H1 (cell line): ENCODE results near the gene VSNL1. TPM values are rescaled to one million over a fixed set of nuclear protein-coding genes. Genes with fewer than 3 reads are reported as not detected.

Experiments
- CTCF ChIA-PET: fragments of 300-600 bp; sonication (Branson Sonifier 250); formaldehyde crosslinking; loops from one replicate; lab custom pipeline; 2021; ENCODE audit not compliant: partially characterized antibody; lab: Charles Lee
- POLR2A ChIA-PET: fragments of 300-600 bp; sonication (Branson Sonifier 250); formaldehyde crosslinking; loops from one replicate; lab custom pipeline; 2021; ENCODE audit warnings: inconsistent platforms; ENCODE audit not compliant: partially characterized antibody; lab: Charles Lee
- DNase-seq, 2 experiments: peaks; one replicate each; pipeline versions ENCODE4 v3.0.0 to v3.0.0-alpha.2; 2010 to 2022; ENCODE audit warnings: low spot score in 2 of 2, low read depth in 1 of 2, mixed read lengths in 1 of 2
- FAIRE-seq: peaks from 2 replicates; lab custom pipeline; 2011; peaks lifted over from hg19 to GRCh38; lab: Jason Lieb, UNC
- H2AFZ ChIP-seq: 2 replicates; pipeline ENCODE4 v1.8.1; 2012; ENCODE audit warnings: low read length, inconsistent platforms
- H2AK5ac ChIP-seq: 2 replicates; pipeline ENCODE4 v1.6.1; 2013; ENCODE audit warnings: low read depth, low read length
- H2BK120ac ChIP-seq: replicated peaks from 2 replicates; pipeline ENCODE3; 2013; ENCODE audit warnings: low read depth, low read length, inconsistent platforms
- H2BK12ac ChIP-seq: 2 replicates; pipeline ENCODE4 v1.6.1; 2013; ENCODE audit warnings: low read depth, low read length
- H2BK15ac ChIP-seq: 2 replicates; pipeline ENCODE4 v1.6.1; 2013; ENCODE audit warnings: low read length
- H2BK20ac ChIP-seq: 2 replicates; pipeline ENCODE4 v1.6.1; 2013; ENCODE audit warnings: low read length
- H2BK5ac ChIP-seq: 2 replicates; pipeline ENCODE4 v1.6.1; 2013; ENCODE audit warnings: low read depth, low read length
- H3K14ac ChIP-seq: 2 replicates; pipeline ENCODE4 v1.6.1; 2013; ENCODE audit warnings: inconsistent platforms; ENCODE audit not compliant: insufficient read length
- H3K18ac ChIP-seq: 2 replicates; pipeline ENCODE4 v1.6.1; 2013; ENCODE audit warnings: low read length; ENCODE audit errors: extremely low read depth
- H3K23ac ChIP-seq: 2 replicates; pipeline ENCODE4 v1.6.1; 2013; ENCODE audit warnings: inconsistent platforms; ENCODE audit not compliant: insufficient read length
- H3K23me2 ChIP-seq: 2 replicates; pipeline ENCODE4 v1.6.1; 2013; ENCODE audit warnings: low read depth, low read length
- H3K27ac ChIP-seq: 2 replicates; pipeline ENCODE4 v1.6.1; 2011; ENCODE audit warnings: low read depth, low read length, inconsistent platforms
- H3K27me3 ChIP-seq, 4 experiments: replicated peaks in 1 of 4; 1 replicate in 1 of 4; 2 replicates in 3 of 4; pipeline versions ENCODE4 v1.6.1 to v1.8.1; 2011 to 2013; ENCODE audit warnings: low read length in 3 of 4, mild to moderate bottlenecking in 3 of 4, inconsistent platforms in 2 of 4, mixed read lengths in 2 of 4, moderate library complexity in 1 of 4; ENCODE audit not compliant: control insufficient read depth in 3 of 4, insufficient read depth in 3 of 4; ENCODE audit errors: extremely low read depth in 1 of 4
- H3K36me3 ChIP-seq, 4 experiments: 2 replicates each; pipeline versions ENCODE4 v1.6.1 to v1.8.1; 2011 to 2013; ENCODE audit warnings: mild to moderate bottlenecking in 4 of 4, low read length in 3 of 4, moderate library complexity in 2 of 4, control low read depth in 1 of 4, inconsistent platforms in 1 of 4; ENCODE audit not compliant: insufficient read depth in 4 of 4, control insufficient read depth in 2 of 4
- H3K4ac ChIP-seq: replicated peaks from 2 replicates; pipeline ENCODE3; 2013; ENCODE audit warnings: low read length, low read depth, mixed read lengths, inconsistent platforms; ENCODE audit not compliant: insufficient read length
- H3K4me1 ChIP-seq, 4 experiments: replicated peaks in 1 of 4; 1 replicate in 1 of 4; 2 replicates in 3 of 4; pipeline versions ENCODE4 v1.6.1 to v1.8.1; 2011 to 2013; ENCODE audit warnings: low read length in 3 of 4, inconsistent platforms in 2 of 4, mixed read lengths in 1 of 4; ENCODE audit not compliant: insufficient read depth in 4 of 4, control insufficient read depth in 3 of 4
- H3K4me2 ChIP-seq, 2 experiments: 2 replicates each; pipeline versions ENCODE4 v1.6.1 to v1.8.1; 2011 to 2013; ENCODE audit warnings: low read depth in 2 of 2, low read length in 2 of 2, control low read depth in 1 of 2, inconsistent platforms in 1 of 2, mild to moderate bottlenecking in 1 of 2; ENCODE audit not compliant: insufficient read depth in 1 of 2
- H3K4me3 ChIP-seq, 4 experiments: fragments of 200-600, 300-600 bp in 1 of 4; sonication (generic), shearing (Covaris generic), sonication (Bioruptor Twin) in 1 of 4; 2 replicates each; pipeline versions ENCODE4 v1.5.1 to v1.8.1; 2011 to 2016; ENCODE audit warnings: low read length in 4 of 4, low read depth in 3 of 4, control low read depth in 2 of 4, inconsistent platforms in 2 of 4, mild to moderate bottlenecking in 2 of 4, mixed read lengths in 1 of 4, moderate library complexity in 1 of 4; ENCODE audit not compliant: insufficient read depth in 2 of 4; ENCODE audit errors: extremely low read depth in 1 of 4
- H3K56ac ChIP-seq: replicated peaks from 2 replicates; pipeline ENCODE3; 2013; ENCODE audit warnings: low read depth, mild to moderate bottlenecking, mixed read lengths, low read length, inconsistent platforms; ENCODE audit not compliant: insufficient read length
- H3K79me1 ChIP-seq: 2 replicates; pipeline ENCODE4 v1.6.1; 2013; ENCODE audit warnings: low read depth, low read length, control low read depth
- H3K79me2 ChIP-seq, 2 experiments: 2 replicates each; pipeline versions ENCODE4 v1.6.1 to v1.8.1; 2012 to 2013; ENCODE audit warnings: low read length in 2 of 2, mild to moderate bottlenecking in 2 of 2, inconsistent platforms in 1 of 2; ENCODE audit not compliant: insufficient read depth in 2 of 2, control insufficient read depth in 1 of 2
- H3K9ac ChIP-seq, 4 experiments: replicated peaks in 1 of 4; 1 replicate in 1 of 4; 2 replicates in 3 of 4; pipeline versions ENCODE4 v1.6.1 to v1.8.1; 2011 to 2013; ENCODE audit warnings: low read depth in 3 of 4, low read length in 3 of 4, control low read depth in 2 of 4, mild to moderate bottlenecking in 2 of 4, moderate library complexity in 2 of 4, inconsistent platforms in 1 of 4; ENCODE audit errors: extremely low read depth in 1 of 4
- H3K9me3 ChIP-seq, 2 experiments: 2 replicates each; pipeline versions ENCODE4 v1.6.1 to v1.8.1; 2012 to 2013; ENCODE audit warnings: mild to moderate bottlenecking in 2 of 2, moderate library complexity in 2 of 2, control low read depth in 1 of 2, inconsistent platforms in 1 of 2, low read depth in 1 of 2, low read length in 1 of 2, mixed read lengths in 1 of 2; ENCODE audit not compliant: insufficient read depth in 2 of 2
- H4K20me1 ChIP-seq, 2 experiments: replicated peaks in 1 of 2; 2 replicates each; pipeline versions ENCODE3 to v1.8.1; 2011 to 2013; ENCODE audit warnings: inconsistent platforms in 2 of 2, low read length in 2 of 2, mild to moderate bottlenecking in 1 of 2; ENCODE audit not compliant: insufficient read depth in 2 of 2, control insufficient read depth in 1 of 2
- H4K5ac ChIP-seq: 2 replicates; pipeline ENCODE4 v1.6.1; 2013; ENCODE audit warnings: low read length, low read depth, mixed read lengths, inconsistent platforms; ENCODE audit not compliant: insufficient read length
- H4K8ac ChIP-seq: 2 replicates; pipeline ENCODE4 v1.8.0; 2013; ENCODE audit warnings: mild to moderate bottlenecking, moderate library complexity, low read length, inconsistent platforms; ENCODE audit not compliant: insufficient read depth; ENCODE audit errors: extremely low read depth
- H4K91ac ChIP-seq: replicated peaks from 2 replicates; pipeline ENCODE3; 2013; ENCODE audit warnings: low read length, mixed read lengths, inconsistent platforms; ENCODE audit not compliant: insufficient read length
- MAFK ChIP-seq: IDR thresholded peaks from 2 replicates; pipeline ENCODE4 v1.6.1; 2012; ENCODE audit warnings: low read depth, mild to moderate bottlenecking, improper control_type of control experiment, low read length
- TAF7 ChIP-seq: optimal IDR thresholded peaks from 2 replicates; pipeline ENCODE3; 2011; ENCODE audit warnings: low read depth, mild to moderate bottlenecking, inconsistent platforms, low read length, moderate library complexity, borderline replicate concordance
- TBP ChIP-seq: IDR thresholded peaks from 2 replicates; pipeline ENCODE4 v1.6.1; 2011; ENCODE audit warnings: low read depth, low read length, improper control_type of control experiment
- YY1 ChIP-seq: IDR thresholded peaks from 2 replicates; pipeline ENCODE4 v1.6.1; 2011; ENCODE audit warnings: low read depth, mild to moderate bottlenecking, low read length
- WGBS, 2 experiments: shearing (Covaris generic) in 1 of 2; methylation state at CpG; one replicate each; pipeline versions ENCODE4 v1.1.6 to v1.1.7; 2013 to 2015; ENCODE audit warnings: low lambda C conversion rate in 2 of 2, mixed read lengths in 2 of 2, inconsistent platforms in 1 of 2, low coverage in 1 of 2, missing lambda C conversion rate in 1 of 2; ENCODE audit not compliant: insufficient replicate concordance in 2 of 2, insufficient coverage in 1 of 2, insufficient read length in 1 of 2; ENCODE audit errors: extremely low coverage in 1 of 2, missing lambda C conversion rate in 1 of 2; 5-methylcytosine and 5-hydroxymethylcytosine counted together
- polyA plus RNA-seq, 7 experiments: library from polyadenylated mRNA; depleted of rRNA in 3 of 7; stranded (reverse) in 5 of 7; unstranded in 2 of 7; fragments of >200 nt in 5 of 7; fragments of 200-250 nt in 2 of 7; gene quantifications; 1 replicate in 5 of 7; 2 replicates in 1 of 7; 4 replicates in 1 of 7; pipeline versions ENCODE4 v1.2.1 to v1.2.3, GENCODE V29; 2011 to 2013; ENCODE audit warnings: missing spikeins in 2 of 7, mixed read lengths in 2 of 7
- total RNA-seq: library from RNA; stranded (reverse); fragmentation: NEBNext Ultra II Directional; extraction: Animal tissue kit (Norgen Biotek cat#: 25700); gene quantifications from 2 replicates; pipeline ENCODE4 v1.2.1, GENCODE V29; 2021
- TF ChIP-seq, protein P1 (sequence below): IDR thresholded peaks from 2 replicates; pipeline ENCODE4 v1.6.1; 2011; ENCODE audit warnings: low read length, improper control_type of control experiment
- TF ChIP-seq, protein P2 (sequence below): IDR thresholded peaks from 2 replicates; pipeline ENCODE4 v1.6.1; 2012; ENCODE audit warnings: inconsistent platforms

VSNL1 gene
- total and polyA plus RNA-seq, 2 of the 8 experiments (the other 6 are each of a cell fraction or from before 2014, with no cell fraction given): 49.4 to 108 TPM

DNA sequence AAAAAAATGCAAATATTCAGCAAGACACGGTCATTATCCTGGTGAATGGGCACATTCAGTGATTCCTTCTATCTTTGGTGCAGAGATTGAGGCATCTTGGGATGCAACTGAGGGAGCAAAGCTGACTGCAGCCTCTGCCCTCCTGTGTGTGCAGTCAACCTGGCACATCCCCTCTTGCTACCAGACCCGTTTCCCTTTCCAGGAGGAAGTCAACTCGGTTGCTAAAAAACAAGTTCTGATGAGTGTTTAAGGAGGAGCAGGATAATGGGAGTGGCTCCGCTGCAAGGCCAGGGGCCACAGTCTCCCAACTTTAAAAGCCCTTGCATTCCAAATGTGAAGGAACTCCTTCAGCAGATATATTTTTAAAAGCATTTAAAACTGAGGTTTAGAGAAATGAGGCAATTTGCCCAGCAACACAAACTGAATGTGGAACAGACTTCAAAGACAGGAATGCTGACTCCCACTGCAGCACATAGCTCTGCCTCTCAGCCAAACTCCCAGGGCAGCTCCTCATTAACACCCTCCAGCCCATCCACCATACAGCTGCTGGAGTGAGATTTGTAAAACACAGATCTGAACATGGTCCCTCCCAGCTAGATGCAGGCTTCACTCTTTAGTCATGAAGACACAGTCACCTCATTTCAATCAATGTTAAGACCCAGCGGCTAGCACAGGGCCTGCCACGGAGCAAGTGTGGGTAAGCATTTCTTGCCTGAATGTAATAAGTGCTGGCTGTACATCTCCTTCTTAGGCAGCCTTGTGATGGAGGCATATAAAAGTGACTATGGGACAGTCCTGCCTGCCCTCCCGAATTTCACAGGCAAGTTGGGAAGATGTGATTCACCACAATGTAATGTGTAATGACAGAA, 54.3 kb downstream of the VSNL1 start:
- H3K27ac ChIP-seq: no peak overlapping the region
- no peak for FAIRE-seq

More for the DNA sequence above, 54.3 kb downstream of the VSNL1 start:
- H2BK120ac ChIP-seq: no peak overlapping the region
- H3K9me3 ChIP-seq: no peaks in the 10 kb centered on the region
- H3K56ac ChIP-seq: no peak overlapping the region
- no peak overlapping the region for H2AFZ ChIP-seq
- H2BK12ac ChIP-seq: no peak overlapping the region
- peak in 1 of 2 experiments; percentile 27 for DNase-seq
- no peaks in the 10 kb centered on the region for H3K23me2 ChIP-seq
- H4K91ac ChIP-seq: no peak overlapping the region
- no peak overlapping the region for H2AK5ac ChIP-seq
- H3K27me3 ChIP-seq: no peaks in the 10 kb centered on the region
- H3K4me3 ChIP-seq: no peak overlapping the region
- no peaks in the 10 kb centered on the region for H4K20me1 ChIP-seq
- H2BK5ac ChIP-seq: no peak overlapping the region
- no peak overlapping the region for H3K14ac ChIP-seq
- H3K4me1 ChIP-seq: peaks cover 0 to 18% (median 10%) of the 10 kb centered on the region in 4 experiments; a peak in 5 of 7 replicates
- no peak overlapping the region for H3K18ac ChIP-seq
- peaks cover 0 to 14% of the 10 kb centered on the region in 2 experiments; a peak in 2 of 4 replicates for H3K79me2 ChIP-seq
- H3K79me1 ChIP-seq: no peaks in the 10 kb centered on the region; the same call in 1 of the 2 replicates
- no peak overlapping the region for H2BK15ac ChIP-seq
- CTCF ChIA-PET: interaction anchor here (1.0 to 1.5 kb wide), 3 partner anchors 13 to 74 kb away, joined by 3 read pairs; no protein-coding TSS in a partner anchor
- no peak overlapping the region for H4K5ac ChIP-seq
- H3K4ac ChIP-seq: no peak overlapping the region
- H3K9ac ChIP-seq: no peak overlapping the region
- H3K23ac ChIP-seq: no peak overlapping the region
- peaks cover 0 to 12% (median 3%) of the 10 kb centered on the region in 4 experiments; a peak in 4 of 8 replicates for H3K36me3 ChIP-seq
- 94% methylated on average over 7 of the region's 7 CpGs; no CpG with 5 or more reads in 1 of the 2 experiments for WGBS, 2 experiments
- H3K4me2 ChIP-seq: no peak overlapping the region
- POLR2A ChIA-PET: no interaction called here
- no peak for TF ChIP-seq YY1
- TF ChIP-seq TAF7: no peak
- TF ChIP-seq, protein P1, sequence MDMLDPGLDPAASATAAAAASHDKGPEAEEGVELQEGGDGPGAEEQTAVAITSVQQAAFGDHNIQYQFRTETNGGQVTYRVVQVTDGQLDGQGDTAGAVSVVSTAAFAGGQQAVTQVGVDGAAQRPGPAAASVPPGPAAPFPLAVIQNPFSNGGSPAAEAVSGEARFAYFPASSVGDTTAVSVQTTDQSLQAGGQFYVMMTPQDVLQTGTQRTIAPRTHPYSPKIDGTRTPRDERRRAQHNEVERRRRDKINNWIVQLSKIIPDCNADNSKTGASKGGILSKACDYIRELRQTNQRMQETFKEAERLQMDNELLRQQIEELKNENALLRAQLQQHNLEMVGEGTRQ: no peak
- no peak for TF ChIP-seq TBP
- TF ChIP-seq, protein P2, sequence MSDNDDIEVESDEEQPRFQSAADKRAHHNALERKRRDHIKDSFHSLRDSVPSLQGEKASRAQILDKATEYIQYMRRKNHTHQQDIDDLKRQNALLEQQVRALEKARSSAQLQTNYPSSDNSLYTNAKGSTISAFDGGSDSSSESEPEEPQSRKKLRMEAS: no peak
- no peak for TF ChIP-seq MAFK
- no peak overlapping the region for H2BK20ac ChIP-seq
- no peak overlapping the region for H4K8ac ChIP-seq
